ENCODE measurements around the gene WNT1. TPM values are rescaled to one million over a fixed set of nuclear protein-coding genes. Genes with fewer than 3 reads are reported as not detected.

Gene WNT1
- total RNA-seq, 2 donors from 2014 or later: not detected

DNA sequence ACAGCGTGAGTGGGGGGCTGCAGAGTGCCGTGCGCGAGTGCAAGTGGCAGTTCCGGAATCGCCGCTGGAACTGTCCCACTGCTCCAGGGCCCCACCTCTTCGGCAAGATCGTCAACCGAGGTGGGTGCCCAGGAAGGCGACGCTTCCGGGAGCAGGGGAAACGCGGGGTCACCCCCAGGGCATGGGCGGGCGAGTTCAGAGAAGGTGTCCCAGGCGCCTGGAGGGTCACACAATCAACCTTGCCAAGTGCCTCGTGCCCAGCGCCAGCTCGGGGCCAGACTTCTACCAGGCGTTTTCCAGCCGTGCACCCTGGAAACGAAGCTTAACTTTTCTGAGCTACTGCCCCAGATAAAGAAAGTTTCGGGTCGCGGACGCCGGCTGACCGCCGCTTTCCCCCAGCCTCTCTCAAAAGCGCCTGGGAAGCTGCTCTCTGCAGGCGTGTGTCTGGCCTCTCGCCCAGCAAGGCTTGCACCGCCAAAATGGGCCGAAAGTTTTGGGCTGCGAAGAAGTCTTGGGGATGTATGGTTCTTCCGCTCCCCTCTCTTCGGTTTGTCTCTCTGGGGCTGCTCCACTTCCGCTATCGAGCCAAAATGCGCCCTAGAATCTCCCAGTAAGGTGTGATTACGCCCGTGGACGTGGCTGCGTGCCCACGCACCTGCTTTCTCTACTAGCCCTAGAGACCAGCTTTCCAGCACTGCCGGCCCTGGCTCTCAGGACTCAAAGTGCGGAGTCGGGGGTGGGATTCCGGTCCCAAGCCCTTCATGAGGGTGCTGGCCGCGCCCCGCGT lies 1.7 kb downstream of the WNT1 start:
- peaks cover 43% of the 10 kb centered on the region for H3K4me1 ChIP-seq
- TF ChIP-seq, protein P1, sequence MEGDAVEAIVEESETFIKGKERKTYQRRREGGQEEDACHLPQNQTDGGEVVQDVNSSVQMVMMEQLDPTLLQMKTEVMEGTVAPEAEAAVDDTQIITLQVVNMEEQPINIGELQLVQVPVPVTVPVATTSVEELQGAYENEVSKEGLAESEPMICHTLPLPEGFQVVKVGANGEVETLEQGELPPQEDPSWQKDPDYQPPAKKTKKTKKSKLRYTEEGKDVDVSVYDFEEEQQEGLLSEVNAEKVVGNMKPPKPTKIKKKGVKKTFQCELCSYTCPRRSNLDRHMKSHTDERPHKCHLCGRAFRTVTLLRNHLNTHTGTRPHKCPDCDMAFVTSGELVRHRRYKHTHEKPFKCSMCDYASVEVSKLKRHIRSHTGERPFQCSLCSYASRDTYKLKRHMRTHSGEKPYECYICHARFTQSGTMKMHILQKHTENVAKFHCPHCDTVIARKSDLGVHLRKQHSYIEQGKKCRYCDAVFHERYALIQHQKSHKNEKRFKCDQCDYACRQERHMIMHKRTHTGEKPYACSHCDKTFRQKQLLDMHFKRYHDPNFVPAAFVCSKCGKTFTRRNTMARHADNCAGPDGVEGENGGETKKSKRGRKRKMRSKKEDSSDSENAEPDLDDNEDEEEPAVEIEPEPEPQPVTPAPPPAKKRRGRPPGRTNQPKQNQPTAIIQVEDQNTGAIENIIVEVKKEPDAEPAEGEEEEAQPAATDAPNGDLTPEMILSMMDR (IDR thresholded peaks at IDR 0.05): no peak
- no peak for TF ChIP-seq POLR2A (IDR thresholded peaks at IDR 0.05)
- H3K4me3 ChIP-seq: no peak overlapping the region
- H3K27me3 ChIP-seq: peaks cover 0 to 43% of the 10 kb centered on the region in 2 donors
- H3K36me3 ChIP-seq (replicated peaks in 1 of 2; ENCODE audit: insufficient read depth in 1 of 2, low read depth in 2 of 2): no peaks in the 10 kb centered on the region
- no peaks in the 10 kb centered on the region for H3K9me3 ChIP-seq
- ATAC-seq (peak; percentile 22), DNase-seq (peak in 2 of 4 donors; percentile 43 to 58)
- WGBS, 2 donors: 0 to 1% methylated on average over 6 to 55 of the region's 55 CpGs
- intact Hi-C loops (cut with DNase I): no loop called here
- no peak overlapping the region for H3K27ac ChIP-seq

DNA sequence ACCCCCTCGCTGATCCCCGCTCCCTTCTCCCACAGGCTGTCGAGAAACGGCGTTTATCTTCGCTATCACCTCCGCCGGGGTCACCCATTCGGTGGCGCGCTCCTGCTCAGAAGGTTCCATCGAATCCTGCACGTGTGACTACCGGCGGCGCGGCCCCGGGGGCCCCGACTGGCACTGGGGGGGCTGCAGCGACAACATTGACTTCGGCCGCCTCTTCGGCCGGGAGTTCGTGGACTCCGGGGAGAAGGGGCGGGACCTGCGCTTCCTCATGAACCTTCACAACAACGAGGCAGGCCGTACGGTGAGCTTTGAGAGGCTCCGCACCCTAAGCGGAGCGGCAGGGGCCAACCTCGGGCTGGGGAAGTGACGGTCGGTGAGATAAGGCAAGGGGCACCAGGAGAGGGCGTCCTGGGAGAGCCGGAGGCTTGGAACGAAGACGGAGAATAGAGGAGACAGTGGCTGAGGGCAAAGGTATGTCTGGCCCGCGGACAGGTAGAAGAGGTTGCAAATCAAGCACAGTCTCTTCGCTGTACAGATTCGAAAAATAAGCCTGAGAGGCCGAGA lies 2.3 kb downstream of the WNT1 start:
- peak; percentile 13 for ATAC-seq
- DNase-seq: peak in 1 of 4 donors; percentile 25
- H3K4me1 ChIP-seq: peaks cover 43% of the 10 kb centered on the region
- TF ChIP-seq POLR2A (IDR thresholded peaks at IDR 0.05): no peak
- H3K9me3 ChIP-seq: no peaks in the 10 kb centered on the region
- no peaks in the 10 kb centered on the region for H3K36me3 ChIP-seq (replicated peaks in 1 of 2; ENCODE audit: insufficient read depth in 1 of 2, low read depth in 2 of 2)
- WGBS, 2 donors: 4 to 7% methylated on average over 22 to 46 of the region's 46 CpGs
- no peak overlapping the region for H3K4me3 ChIP-seq
- H3K27me3 ChIP-seq: peaks cover 0 to 43% of the 10 kb centered on the region in 2 donors
- intact Hi-C loops (cut with DNase I): no loop called here
- no peak overlapping the region for H3K27ac ChIP-seq

DNA sequence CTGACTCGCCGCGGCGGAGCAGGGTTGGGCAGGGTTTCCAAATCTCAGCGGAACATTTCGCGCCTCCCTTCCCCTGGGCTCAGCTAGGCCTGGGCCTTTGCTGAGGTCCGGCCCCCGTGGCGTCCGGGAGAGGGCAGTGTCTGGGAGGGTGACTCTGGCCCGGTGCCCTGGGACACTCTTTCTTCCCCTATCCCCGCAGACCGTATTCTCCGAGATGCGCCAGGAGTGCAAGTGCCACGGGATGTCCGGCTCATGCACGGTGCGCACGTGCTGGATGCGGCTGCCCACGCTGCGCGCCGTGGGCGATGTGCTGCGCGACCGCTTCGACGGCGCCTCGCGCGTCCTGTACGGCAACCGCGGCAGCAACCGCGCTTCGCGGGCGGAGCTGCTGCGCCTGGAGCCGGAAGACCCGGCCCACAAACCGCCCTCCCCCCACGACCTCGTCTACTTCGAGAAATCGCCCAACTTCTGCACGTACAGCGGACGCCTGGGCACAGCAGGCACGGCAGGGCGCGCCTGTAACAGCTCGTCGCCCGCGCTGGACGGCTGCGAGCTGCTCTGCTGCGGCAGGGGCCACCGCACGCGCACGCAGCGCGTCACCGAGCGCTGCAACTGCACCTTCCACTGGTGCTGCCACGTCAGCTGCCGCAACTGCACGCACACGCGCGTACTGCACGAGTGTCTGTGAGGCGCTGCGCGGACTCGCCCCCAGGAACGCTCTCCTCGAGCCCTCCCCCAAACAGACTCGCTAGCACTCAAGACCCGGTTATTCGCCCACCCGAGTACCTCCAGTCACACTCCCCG lies 3.0 kb downstream of the WNT1 start:
- intact Hi-C loops (cut with DNase I): no loop called here
- 5 to 9% methylated on average over 11 to 89 of the region's 91 CpGs for WGBS, 2 donors
- H3K27me3 ChIP-seq: peaks cover 0 to 43% of the 10 kb centered on the region in 2 donors
- H3K36me3 ChIP-seq (replicated peaks in 1 of 2; ENCODE audit: insufficient read depth in 1 of 2, low read depth in 2 of 2): no peaks in the 10 kb centered on the region
- no peak for TF ChIP-seq POLR2A (IDR thresholded peaks at IDR 0.05)
- TF ChIP-seq, protein P1 (IDR thresholded peaks at IDR 0.05): peak in 2 of 7 experiments; percentile 6 to 24
- no peak overlapping the region for H3K4me3 ChIP-seq
- DNase-seq (peak in 2 of 4 donors; percentile 35 to 45), ATAC-seq (peak; percentile 15)
- H3K4me1 ChIP-seq: peaks cover 43% of the 10 kb centered on the region
- H3K9me3 ChIP-seq: no peaks in the 10 kb centered on the region
- no peak overlapping the region for H3K27ac ChIP-seq

DNA sequence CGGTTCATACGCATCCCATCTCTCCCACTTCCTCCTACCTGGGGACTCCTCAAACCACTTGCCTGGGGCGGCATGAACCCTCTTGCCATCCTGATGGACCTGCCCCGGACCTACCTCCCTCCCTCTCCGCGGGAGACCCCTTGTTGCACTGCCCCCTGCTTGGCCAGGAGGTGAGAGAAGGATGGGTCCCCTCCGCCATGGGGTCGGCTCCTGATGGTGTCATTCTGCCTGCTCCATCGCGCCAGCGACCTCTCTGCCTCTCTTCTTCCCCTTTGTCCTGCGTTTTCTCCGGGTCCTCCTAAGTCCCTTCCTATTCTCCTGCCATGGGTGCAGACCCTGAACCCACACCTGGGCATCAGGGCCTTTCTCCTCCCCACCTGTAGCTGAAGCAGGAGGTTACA lies 3.6 kb downstream of the WNT1 start:
- Histone ChIP-seq H3K4me3 (no peak overlapping the region), H3K27me3 (peaks cover 0 to 43% of the 10 kb centered on the region in 2 donors), H3K4me1 (peaks cover 43% of the 10 kb centered on the region), H3K36me3 (replicated peaks in 1 of 2; ENCODE audit: insufficient read depth in 1 of 2, low read depth in 2 of 2) (no peaks in the 10 kb centered on the region), H3K9me3 (no peaks in the 10 kb centered on the region), H3K27ac (no peak overlapping the region)
- intact Hi-C loops (cut with DNase I): no loop called here
- no peak for ATAC-seq
- 23 to 29% methylated on average over 12 to 13 of the region's 13 CpGs for WGBS, 2 donors
- TF ChIP-seq POLR2A (IDR thresholded peaks at IDR 0.05): no peak
- TF ChIP-seq, protein P1 (IDR thresholded peaks at IDR 0.05): no peak
- DNase-seq: no peak
